HG03432 (cell line): ENCODE results near the gene C16orf74.
A peak's percentile ranks its signal among the peaks of the same experiment; 100 is the strongest.

Source experiments
- ATAC-seq: cut with Tn5 transposase; IDR thresholded peaks from one replicate; pipeline ENCODE4 v1.9.1; 2021; ENCODE audit warnings: mild to moderate bottlenecking, moderate library complexity; ENCODE audit not compliant: unreplicated experiment

The C16orf74 gene

GRCh38 chr16:85777583-85778310 is 26.9 kb upstream of the C16orf74 start:
- no peak for ATAC-seq

GRCh38 chr16:85774811-85775210 is 23.9 kb upstream of the C16orf74 start:
- ATAC-seq = no peak

GRCh38 chr16:85774136-85774535 is 23.2 kb upstream of the C16orf74 start:
- ATAC-seq = no peak

GRCh38 chr16:85773044-85773443 is 22.1 kb upstream of the C16orf74 start:
- no peak for ATAC-seq

GRCh38 chr16:85770741-85771140 is 19.8 kb upstream of the C16orf74 start:
- ATAC-seq = no peak

GRCh38 chr16:85768199-85768598 is 17.3 kb upstream of the C16orf74 start:
- no peak for ATAC-seq

- ATAC-seq = no peak
Measured at GRCh38 chr16:85767531-85767930, 16.6 kb upstream of the C16orf74 start.

GRCh38 chr16:85765767-85766166 is 14.9 kb upstream of the C16orf74 start:
- no peak for ATAC-seq

- no peak for ATAC-seq
Measured at GRCh38 chr16:85765211-85765610, 14.3 kb upstream of the C16orf74 start.

GRCh38 chr16:85763616-85764015 is 12.7 kb upstream of the C16orf74 start:
- ATAC-seq = no peak

- ATAC-seq = no peak
Measured at GRCh38 chr16:85762970-85763369, 12.1 kb upstream of the C16orf74 start.

- no peak for ATAC-seq
Measured at GRCh38 chr16:85761861-85762260, 11.0 kb upstream of the C16orf74 start.

- ATAC-seq = no peak
Measured at GRCh38 chr16:85759631-85760419, 8.9 kb upstream of the C16orf74 start.

- no peak for ATAC-seq
Measured at GRCh38 chr16:85759136-85759535, 8.2 kb upstream of the C16orf74 start.

GRCh38 chr16:85757341-85757822 is 6.5 kb upstream of the C16orf74 start:
- peak; percentile 30 for ATAC-seq

- peak; percentile 51 for ATAC-seq
Measured at GRCh38 chr16:85755929-85756768, 5.3 kb upstream of the C16orf74 start.

- ATAC-seq = no peak
Measured at GRCh38 chr16:85754413-85754812, 3.5 kb upstream of the C16orf74 start.

GRCh38 chr16:85753976-85754375 is 3.1 kb upstream of the C16orf74 start:
- no peak for ATAC-seq

- no peak for ATAC-seq
Measured at GRCh38 chr16:85753559-85753958, 2.7 kb upstream of the C16orf74 start.

GRCh38 chr16:85752511-85753420 is 1.9 kb upstream of the C16orf74 start:
- no peak for ATAC-seq
